HG03460 (cell line): Measurements from ENCODE around the gene PPM1G.
"Not testable (repeated sequence)": the region's sequence is repeated elsewhere in the genome, so short reads cannot be mapped to it uniquely, and the experiment has no call there.

ENCODE experiments used
- ATAC-seq: cut with Tn5 transposase; IDR thresholded peaks from one replicate; pipeline ENCODE4 v1.9.1; 2021; ENCODE audit not compliant: unreplicated experiment

Gene PPM1G

DNA sequence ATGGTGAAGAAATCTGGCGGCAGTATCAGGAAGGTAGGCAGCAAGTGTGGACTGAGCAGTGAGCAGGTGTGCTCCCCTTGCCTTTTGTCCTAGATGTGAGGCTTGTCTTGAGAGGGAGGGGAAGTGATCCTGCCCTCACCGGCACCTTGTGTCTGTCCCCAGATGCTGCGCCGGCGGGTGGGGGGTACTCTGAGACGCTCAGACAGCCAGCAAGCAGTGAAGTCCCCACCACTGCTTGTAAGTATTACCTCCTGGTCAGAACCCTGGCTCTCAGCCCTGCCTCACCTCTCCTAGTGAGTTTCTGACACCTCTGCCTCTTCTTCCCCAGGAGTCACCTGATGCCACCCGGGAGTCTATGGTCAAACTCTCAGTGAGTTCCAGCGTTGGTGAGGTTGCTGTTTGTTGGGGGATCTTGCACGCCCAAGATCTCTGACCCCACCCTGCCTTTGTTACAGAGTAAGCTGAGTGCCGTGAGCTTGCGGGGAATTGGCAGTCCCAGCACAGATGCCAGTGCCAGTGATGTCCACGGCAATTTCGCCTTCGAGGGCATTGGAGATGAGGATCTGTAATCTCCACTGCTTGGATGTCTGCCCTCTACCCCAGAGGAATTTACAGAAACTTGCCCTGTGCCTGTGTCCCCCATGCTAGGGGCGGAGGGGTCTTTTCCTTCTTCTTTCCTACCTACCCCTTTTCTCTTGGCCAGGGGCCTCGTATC, 33.1 kb downstream of the PPM1G start:
- ATAC-seq, result no peak

DNA sequence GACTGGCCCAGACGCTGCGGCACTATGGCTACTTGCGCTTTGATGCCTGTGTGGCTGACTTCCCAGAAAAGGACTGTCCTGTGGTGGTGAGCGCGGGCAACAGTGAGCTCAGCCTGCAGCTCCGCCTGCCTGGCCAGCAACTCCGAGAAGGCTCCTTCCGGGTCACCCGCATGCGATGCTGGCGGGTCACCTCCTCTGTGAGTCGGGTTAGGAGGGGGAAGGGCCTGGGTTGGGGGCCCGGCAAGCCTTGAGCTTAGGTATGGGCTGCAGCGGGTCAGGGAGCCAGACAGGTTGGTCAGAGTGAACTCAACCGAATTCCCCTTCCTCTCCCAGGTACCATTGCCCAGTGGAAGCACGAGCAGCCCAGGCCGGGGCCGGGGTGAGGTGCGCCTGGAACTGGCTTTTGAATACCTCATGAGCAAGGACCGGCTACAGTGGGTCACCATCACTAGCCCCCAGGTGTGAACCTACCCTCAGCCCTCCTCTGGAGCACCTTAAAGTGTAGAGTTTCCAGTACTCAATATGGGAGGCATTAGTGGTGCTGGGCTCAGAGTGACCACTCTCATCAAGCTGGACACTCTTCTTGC, 33.8 kb downstream of the PPM1G start:
- no peak for ATAC-seq

DNA sequence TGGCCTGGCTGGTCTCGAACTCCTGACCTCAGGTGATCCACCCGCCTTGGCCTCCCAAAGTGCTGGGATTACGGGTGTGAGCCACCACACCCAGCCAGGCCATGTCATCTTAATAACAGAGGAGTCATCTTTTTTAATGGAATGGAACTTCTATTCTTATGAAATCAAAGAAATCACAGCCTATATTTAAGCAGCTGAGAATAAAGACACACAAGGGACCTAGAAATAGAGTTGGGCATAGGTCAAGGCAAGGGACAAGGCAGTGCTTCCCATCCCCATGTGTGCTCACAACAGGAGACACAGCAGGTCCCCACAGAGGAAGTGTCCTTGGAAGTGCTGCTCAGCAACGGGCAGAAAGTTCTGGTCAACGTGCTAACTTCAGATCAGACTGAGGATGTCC, 35.8 kb downstream of the PPM1G start:
- no peak for ATAC-seq

DNA sequence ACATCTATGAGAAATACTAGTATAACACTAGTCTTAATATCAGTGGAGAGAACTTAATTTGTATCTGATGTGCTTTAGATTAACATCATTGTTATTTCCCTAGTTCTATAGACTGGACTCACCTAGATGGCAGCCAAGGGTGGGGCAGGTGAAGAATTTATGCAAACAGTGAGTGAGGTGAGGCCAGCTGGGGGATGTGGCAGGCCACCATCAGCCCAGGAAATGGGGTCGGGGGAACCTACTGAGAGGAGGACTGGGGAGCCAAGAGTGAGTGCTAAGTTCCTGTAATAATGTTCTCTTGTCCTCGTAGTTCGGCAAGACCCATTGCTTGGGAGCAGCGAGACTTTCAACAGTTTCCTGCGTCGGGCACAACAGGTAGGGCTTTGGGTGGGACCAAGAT, 36.5 kb downstream of the PPM1G start:
- no peak for ATAC-seq

DNA sequence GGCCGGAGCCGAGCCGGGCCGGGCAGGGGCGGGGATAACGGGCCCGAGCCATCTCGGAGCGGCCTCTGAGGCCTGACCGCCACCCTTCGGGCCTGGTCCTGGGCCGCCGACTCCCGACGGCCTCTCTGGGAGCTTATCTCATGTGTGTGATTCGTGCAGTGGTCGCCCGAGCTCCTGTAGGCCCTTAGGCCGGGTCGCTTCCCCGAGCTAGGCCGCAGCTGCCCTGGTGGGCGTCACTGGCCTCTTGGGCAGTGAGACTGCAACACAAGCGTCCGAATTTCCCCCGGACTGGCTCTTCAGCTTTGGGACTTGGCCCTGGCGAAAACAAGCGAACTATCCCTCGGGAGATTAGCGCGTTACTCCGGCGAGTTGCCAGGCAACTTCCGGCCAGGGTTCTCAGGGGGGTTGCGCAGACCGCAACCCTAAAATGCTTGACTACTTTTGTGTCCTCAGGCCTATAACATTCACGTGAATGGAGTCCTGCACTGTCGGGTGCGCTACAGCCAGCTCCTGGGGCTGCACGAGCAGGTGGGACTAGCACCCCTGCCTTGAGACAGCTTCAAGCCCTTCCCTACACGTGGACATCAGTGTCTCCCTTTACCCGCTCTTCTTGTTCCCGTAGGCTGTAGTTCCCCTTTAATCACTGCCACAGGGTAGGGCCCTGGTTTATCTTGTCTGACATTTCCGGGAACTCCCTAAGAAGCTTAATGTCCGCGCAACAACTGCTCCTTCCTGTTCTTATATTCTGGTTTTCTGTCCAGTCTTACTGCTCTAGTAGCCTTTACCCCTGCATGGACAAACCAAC, 38.4 kb downstream of the PPM1G start:
- ATAC-seq, result peak; percentile 28

DNA sequence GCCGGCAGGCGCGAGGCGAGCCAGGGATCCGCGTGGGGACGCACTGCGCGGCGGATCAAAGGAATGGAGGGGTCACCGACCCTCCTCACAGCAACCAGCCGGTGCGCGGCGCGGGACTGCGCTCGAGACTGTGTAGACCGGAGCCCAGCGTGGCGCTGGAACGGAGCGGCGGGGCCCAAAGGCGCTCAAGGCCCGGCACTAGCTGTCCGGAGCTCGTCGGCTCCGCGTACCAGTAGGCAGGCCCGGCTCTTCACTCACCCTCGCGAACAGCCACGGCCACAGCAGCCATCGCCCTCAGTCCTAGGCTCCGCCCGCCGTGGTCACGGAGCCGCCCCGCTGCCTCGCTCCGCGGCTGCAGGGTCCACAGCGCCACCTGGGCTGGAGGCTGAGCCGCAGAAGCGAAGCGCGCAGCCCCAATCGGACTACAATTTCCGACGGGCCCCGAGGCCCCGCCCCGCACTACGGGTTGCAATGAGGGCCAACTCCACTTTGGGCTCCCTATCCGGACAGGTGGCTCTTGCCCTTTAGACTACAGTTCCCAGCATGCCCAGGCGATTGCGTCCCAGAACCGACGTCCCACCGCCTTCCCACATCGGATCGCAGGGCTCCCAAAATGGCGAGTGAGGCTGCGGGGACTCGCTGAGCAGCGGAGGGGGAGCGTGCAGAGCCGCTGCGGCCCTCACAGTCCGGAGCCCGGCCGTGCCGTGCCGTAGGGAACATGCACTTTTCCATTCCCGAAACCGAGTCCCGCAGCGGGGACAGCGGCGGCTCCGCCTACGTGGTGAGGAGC, 39.2 kb downstream of the PPM1G start, which contains the start of the genes EIF2B4 and SNX17:
EIF2B4 (minus strand) TSS at position 313 of the 790 bp plus-strand sequence; CDS start at position 289, 24 bp downstream.
SNX17 (plus strand) TSS at position 591 of the 790 bp plus-strand sequence; CDS start at position 719, 128 bp downstream.
- peak; percentile 88 for ATAC-seq

DNA sequence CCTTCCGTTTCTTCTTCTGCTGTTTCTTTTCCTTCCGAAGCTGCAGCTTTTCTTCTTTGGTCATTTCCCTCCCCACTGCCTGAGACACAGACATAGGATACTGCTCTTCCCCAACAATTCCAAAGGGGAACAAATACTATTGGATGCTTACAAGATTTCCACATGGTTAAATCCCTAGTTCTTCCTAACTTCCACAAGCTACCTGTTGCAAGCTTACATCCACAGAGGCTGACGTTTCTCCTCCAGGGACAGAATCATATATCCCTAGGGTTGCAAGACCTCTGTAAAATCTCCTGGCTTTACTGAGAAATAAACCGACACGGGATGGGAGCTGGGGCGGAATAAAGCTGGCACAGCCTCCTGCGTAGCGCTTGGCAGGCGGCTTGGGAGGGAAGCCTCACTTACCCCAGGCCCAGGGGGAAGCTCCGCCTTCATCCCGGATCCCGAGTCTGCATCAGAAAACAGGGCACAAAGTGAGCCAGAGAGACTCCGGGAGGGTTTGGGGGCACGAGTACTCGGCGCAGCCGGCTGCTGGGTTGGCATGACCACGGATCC, 39.8 kb downstream of the PPM1G start:
- peak; percentile 3 for ATAC-seq

DNA sequence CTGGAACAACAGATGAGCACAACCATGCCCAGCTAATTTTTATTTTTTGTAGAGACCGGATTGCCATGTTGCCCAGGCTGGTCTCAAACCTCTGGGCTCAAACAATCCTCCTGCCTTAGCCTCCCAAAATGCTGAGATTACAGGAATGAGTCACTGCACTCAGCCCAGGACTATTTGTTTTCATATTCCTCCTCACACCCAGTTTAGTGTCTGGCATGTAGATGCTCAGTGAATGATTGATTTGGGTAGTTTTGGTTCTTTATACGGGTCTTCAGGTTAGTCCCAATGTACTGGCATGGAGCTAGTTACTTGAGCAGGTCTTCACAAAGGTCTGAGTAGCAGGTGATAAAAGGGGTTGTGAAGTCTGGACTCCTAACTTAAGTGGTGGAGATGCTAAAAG, 45.5 kb downstream of the PPM1G start:
- ATAC-seq, result no peak

DNA sequence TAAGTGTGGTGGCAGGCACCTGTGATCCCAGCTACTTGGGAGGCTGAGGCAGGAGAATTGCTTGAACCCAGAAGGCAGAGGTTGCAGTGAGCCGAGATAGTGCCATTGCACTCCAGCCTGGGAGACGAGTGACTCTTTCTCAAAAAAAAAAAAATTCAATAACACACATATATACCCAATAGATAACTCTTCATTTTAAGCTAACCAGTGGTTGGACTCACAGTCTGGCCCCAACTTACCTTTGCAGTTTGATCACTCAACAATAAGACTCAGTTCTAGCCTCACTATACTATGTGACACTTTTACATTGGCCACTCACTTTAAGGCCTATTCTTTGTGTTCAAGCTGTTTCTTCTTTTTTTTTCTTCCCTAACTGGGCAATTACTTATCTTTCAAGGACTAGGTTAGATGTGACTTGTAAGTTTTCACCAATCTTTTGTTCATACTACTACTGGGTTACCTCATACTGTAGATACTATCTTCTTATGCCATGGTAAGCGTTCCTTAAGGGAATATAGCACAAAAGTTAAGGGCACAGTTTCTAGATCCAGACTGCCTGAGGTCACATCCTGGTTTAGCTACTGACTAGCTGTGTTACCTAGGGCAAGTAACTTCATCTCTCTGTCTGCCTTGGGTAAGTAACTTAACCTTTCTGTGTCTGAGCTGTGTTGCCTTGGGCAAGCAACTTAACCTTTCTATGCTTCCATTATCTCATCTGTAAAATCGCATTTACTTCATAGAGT, 46.5 kb downstream of the PPM1G start:
- ATAC-seq, result no peak

DNA sequence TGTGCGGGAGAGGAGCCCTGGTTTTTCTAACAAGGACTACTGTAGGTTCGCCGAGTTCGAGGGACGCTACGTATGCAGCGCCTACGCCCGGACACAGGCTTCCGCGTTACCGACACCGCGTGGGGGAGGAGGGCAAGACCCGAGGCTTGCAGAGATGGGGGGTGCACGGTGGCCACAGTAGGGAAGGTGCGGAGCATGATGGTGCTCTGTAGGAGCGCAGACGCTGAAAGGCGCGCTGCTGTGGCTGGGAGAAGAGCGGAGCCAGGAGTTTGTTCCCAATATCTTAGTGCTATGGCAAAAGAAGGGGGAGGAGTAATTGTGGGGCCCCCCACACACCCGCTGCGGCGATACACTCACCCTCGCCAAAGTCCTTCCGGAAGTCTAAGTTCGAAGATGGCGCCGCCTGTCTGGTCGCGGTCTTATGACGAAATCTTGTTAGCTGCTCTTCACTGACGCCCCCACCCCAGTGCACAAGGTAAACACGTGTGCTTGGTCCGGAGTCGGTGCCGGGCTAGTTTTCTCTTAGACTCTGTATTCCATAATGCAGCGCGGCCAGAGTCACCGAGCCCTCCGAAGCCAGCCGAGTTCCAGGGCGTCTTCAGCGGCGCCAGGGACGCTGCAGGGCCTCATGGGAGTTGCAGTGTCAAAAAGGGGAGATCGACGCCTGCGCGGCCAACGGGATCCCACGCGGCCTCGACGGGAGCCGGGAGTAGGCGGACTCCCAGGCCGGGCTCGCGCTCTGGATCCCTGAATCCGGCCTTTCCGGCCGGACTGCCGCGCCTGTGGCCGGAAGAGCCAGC, 52.8 kb downstream of the PPM1G start, which contains the start of gene GTF3C2:
GTF3C2 (minus strand) TSS at position 383 of the 800 bp plus-strand sequence. CDS start 13,210 bp downstream, outside the sequence.
- ATAC-seq, result peak; percentile 81

DNA sequence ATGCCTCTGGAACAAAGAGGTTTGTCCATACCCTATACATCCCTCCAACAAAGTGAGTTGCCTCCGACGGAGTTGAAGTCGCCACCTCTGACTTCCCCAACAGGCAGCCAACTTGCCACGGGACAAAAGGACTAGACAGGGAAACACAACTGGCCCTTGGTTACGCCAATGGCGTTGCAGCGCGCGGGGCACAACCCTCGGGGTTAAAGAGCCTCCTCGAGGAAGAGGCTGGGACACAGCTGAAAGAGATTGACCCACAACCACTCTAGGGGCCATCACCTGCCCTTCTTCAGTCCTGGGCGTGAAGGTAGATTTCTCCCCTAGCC, 53.4 kb downstream of the PPM1G start:
- ATAC-seq, result peak; percentile 26

DNA sequence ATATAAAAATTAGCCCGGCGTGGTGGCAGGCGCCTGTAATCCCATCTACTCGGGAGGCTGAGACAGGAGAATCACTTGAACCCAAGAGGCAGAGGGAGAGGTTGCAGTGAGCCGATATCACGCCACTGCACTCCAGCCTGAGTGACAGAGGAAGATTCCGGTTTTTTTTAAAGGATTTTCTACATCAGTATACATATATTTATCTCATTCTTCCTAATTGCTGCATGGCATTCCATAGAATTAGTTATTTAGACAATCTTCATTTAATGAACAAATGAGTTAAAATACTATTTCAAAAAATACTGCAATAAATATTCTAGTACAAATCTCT, 54.8 kb downstream of the PPM1G start:
- ATAC-seq, result no peak

DNA sequence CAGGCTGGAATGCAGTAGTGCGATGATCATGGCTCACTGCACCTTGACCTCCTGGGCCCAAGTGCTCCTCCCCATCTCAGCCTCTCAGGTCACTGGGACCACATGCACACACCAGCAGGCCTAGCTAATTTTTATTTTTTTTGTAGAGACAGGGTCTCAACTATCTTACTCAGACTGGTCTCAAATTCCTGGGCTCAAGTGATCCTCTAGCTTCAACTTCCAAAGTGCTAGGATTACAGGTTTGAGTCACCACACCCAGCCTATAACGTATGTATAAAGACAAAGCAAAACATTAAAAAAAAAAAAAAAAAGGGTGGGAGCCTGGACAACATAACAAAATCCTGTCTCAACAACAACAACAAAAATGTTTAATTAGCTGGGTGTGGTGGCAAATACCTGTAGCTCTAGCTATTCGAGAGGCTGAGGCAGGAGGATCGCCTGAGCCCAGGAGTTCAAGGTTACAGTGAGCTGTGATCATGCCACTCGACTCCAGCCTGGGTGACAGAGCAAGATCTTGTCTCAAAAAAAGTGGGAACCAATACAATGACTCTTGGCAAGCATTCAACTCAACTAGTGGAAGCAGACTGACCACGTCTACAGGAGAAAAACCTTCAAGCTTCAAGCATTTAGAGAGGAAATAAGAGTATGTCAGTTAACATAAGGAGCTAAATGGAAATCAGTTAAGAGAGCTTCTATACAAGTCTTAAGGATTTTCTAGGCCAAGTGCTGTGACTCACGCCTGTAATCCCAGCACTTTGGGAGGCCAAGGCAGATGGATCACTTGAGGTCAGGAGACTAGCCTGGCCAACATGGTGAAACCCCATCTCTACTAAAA, 55.4 kb downstream of the PPM1G start:
- no peak for ATAC-seq

DNA sequence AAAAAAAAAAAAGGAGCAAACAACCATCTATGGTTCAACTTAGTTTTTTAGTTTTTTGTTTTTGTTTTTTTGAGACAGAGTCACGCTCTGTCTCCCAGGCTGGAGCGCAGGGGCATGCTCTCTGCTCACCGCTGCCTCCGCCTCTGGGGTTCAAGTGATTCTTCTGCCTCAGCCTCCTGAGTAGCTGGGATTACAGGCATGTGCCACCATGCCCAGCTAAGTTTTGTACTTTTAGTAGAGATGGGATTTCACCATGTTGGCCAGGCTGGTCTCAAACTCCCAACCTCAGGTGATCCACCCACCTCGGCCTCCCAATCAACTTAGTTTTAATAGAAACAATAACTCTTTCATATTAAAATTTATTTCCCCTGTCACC, 56.0 kb downstream of the PPM1G start:
- ATAC-seq, result not testable (repeated sequence)

DNA sequence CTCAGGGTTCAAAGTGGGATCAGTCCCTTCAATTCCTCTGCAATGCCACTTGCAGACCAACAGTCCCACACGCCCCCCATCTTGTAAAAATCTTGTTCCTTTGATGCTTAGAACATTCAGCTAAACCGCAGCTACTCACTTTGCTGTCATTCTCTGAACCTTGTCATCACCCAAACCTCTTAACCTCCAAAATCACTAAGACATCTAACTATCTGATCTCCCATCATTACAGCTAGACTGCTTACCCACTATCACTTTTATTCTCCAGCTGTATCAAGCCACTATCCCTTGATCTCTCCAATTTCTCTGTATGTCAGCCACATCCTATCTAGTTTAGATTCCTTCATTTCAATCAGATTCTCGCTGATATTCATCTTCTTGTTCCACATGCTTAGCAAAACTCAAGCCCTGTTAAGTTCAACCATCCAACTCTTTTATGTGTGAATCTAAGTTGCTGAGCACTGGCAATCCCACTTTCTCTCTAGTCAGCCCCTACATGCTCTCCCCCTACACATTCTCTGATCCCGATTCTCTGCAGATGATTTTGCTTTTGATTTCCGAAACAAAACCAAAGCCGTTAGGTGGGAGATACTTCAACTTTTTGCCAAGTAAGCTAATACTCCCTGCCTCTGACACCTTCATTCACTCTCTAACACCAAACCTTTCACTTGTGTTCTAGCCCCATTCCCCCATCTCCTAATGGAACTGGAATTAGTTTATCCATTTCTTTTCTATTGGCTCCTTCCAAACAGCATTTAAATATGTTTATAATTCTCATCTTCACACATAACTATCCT, 57.4 kb downstream of the PPM1G start:
- no peak for ATAC-seq

DNA sequence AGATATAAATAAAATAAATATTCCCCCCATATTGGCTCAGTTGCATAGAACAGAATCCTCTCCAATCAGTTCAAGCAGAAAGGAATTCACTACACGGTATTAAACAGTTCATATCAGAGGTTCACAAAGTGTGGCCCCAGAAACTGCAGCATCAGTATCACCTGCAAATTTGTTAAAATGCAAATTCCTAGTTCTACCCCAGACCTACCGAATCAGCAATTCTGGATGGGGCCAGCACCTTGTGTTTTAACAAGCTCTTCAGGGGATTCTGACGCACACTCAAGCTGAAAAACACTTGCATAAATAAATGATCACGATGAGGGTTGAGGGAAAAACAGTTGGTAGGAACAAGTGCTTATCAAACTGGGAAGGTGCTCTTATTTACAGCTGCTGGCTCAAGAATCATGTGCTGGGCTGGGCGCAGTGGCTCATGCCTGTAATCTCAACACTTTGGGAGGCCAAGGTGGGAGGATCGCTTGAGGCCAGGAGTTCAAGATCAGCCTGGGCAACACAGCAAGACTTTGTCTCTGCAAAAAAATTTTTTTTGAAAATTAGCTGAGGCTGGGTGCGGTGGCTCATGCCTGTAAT, 59.2 kb downstream of the PPM1G start:
- no peak for ATAC-seq

DNA sequence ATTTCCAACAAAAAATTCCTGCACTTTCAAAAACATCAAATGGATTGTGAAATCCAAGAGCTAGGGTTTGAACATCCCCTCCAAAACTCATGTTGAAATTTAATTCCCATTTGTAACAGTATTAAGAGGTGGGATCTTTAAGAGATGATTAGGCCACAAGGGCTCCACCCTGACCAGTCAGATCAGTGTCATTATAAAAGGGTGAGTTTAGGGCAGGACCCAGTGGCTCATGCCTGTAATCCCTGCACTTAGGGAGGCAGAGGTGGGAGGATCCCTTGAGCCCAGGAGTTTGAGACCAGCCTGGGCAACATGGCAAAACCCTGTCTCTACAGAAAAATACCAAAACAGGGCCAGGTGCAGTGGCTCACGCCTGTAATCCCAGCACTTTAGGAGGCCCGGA, 61.8 kb downstream of the PPM1G start:
- no peak for ATAC-seq
